Thyroid gland (tissue), 4 donors: ENCODE measurements around the gene SLC43A3.

Experiments used
- POLR2A ChIP-seq, 2 donors: fragments of 450-650 bp; IDR thresholded peaks; one replicate each; pipeline ENCODE4 v1.6.1; 2017; ENCODE audit warnings: antibody characterized with exemption in 2 of 2, mild to moderate bottlenecking in 2 of 2, moderate library complexity in 1 of 2
- TF ChIP-seq, protein P1 (sequence below), 6 experiments: fragments of 200-600 bp in 3 of 6; fragments of 450-650 bp in 3 of 6; sonication (generic) in 3 of 6; IDR thresholded peaks; one replicate each; pipeline ENCODE4 v1.5.1; 2016 to 2019; ENCODE audit warnings: antibody characterized with exemption in 6 of 6, mild to moderate bottlenecking in 2 of 6, inconsistent platforms in 1 of 6, moderate library complexity in 1 of 6

DNA sequence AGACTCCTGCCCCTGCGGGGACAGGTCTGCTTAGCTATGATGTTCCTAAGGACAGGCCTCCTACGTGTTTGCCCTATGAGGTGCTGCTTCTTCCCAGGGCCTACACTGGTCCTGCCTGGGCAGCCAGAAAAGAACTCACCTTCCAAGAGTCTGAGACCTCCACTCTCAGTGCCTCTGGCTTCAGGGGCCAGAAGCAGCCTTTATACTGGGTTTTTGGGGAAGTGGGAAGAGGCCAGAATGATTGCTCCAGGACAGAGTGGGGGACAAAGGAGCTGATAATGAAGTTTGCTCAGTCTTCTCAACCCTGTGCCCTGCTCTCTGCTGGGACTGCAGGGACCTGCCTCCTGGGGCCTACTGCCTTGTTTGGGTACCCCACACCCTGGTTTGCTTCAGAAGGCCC is 45.9 kb downstream of the SLC43A3 start, which contains the start of gene PRG3:
- TF ChIP-seq, protein P1, sequence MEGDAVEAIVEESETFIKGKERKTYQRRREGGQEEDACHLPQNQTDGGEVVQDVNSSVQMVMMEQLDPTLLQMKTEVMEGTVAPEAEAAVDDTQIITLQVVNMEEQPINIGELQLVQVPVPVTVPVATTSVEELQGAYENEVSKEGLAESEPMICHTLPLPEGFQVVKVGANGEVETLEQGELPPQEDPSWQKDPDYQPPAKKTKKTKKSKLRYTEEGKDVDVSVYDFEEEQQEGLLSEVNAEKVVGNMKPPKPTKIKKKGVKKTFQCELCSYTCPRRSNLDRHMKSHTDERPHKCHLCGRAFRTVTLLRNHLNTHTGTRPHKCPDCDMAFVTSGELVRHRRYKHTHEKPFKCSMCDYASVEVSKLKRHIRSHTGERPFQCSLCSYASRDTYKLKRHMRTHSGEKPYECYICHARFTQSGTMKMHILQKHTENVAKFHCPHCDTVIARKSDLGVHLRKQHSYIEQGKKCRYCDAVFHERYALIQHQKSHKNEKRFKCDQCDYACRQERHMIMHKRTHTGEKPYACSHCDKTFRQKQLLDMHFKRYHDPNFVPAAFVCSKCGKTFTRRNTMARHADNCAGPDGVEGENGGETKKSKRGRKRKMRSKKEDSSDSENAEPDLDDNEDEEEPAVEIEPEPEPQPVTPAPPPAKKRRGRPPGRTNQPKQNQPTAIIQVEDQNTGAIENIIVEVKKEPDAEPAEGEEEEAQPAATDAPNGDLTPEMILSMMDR (IDR thresholded peaks at IDR 0.05): no peak
- no peak for TF ChIP-seq POLR2A (IDR thresholded peaks at IDR 0.05)
